ENCODE data around the gene FOSB.

- TF ChIP-seq POLR2A (IDR thresholded peaks at IDR 0.05): no peak
- TF ChIP-seq CTCF (IDR thresholded peaks at IDR 0.05): no peak
- no peak for TF ChIP-seq EP300 (IDR thresholded peaks at IDR 0.05)
These were observed 30.5 kb upstream of the FOSB start for GRCh38 chr19:45437328-45437727.
